Suprapubic skin (tissue), 4 donors: Measurements from ENCODE around the gene HSPA1B. TPM values are rescaled to one million over a fixed set of nuclear protein-coding genes. Genes with fewer than 3 reads are reported as not detected.
"Not testable (repeated sequence)": the region's sequence is repeated elsewhere in the genome, so short reads cannot be mapped to it uniquely, and the experiment has no call there.

Experiments used
- DNase-seq, 2 donors: peaks; one replicate each; pipeline ENCODE4 v3.0.0-alpha.2; 2019; ENCODE audit warnings: low spot score in 2 of 2
- H3K27ac ChIP-seq: fragments of 200-600 bp; sonication (generic); one replicate; pipeline ENCODE4 v1.5.1; 2019
- H3K27me3 ChIP-seq: fragments of 200-600 bp; sonication (generic); one replicate; pipeline ENCODE4 v1.5.1; 2019
- H3K36me3 ChIP-seq: fragments of 200-600 bp; sonication (generic); one replicate; pipeline ENCODE4 v1.5.1; 2019
- H3K4me1 ChIP-seq: fragments of 200-600 bp; sonication (generic); one replicate; pipeline ENCODE4 v1.5.1; 2019
- H3K4me3 ChIP-seq: fragments of 200-600 bp; sonication (generic); one replicate; pipeline ENCODE4 v1.5.1; 2019; ENCODE audit warnings: mild to moderate bottlenecking
- H3K9me3 ChIP-seq: fragments of 200-600 bp; sonication (generic); one replicate; pipeline ENCODE4 v1.5.1; 2019
- CTCF ChIP-seq, 2 donors: fragments of 200-600 bp in 1 of 2; fragments of 450-650 bp in 1 of 2; sonication (generic) in 1 of 2; IDR thresholded peaks; one replicate each; pipeline ENCODE4 v1.5.1; 2016 to 2019; ENCODE audit warnings: antibody characterized with exemption in 2 of 2, mild to moderate bottlenecking in 1 of 2, moderate library complexity in 1 of 2
- EP300 ChIP-seq: sonication (generic); formaldehyde crosslinking; IDR thresholded peaks from one replicate; pipeline ENCODE4 v1.6.1; 2017; ENCODE audit warnings: antibody characterized with exemption
- POLR2A ChIP-seq, 2 donors: fragments of 450-650 bp; IDR thresholded peaks; one replicate each; pipeline ENCODE4 v1.6.1; 2017; ENCODE audit warnings: antibody characterized with exemption in 2 of 2, mild to moderate bottlenecking in 2 of 2, moderate library complexity in 2 of 2
- POLR2AphosphoS5 ChIP-seq, 3 donors: sonication (generic); formaldehyde crosslinking; IDR thresholded peaks; one replicate each; pipeline ENCODE4 v1.6.1; 2017; ENCODE audit warnings: antibody characterized with exemption in 3 of 3
- WGBS: methylation state at CpG from one replicate; pipeline ENCODE4 v1.1.5; 2018; 5-methylcytosine and 5-hydroxymethylcytosine counted together
- total RNA-seq, 4 donors: library from RNA; depleted of rRNA; stranded (reverse); fragments of >200 nt; gene quantifications; one replicate each; pipeline ENCODE4 v1.1.0, GENCODE V29; 2016

Gene HSPA1B
- total RNA-seq, 4 donors from 2014 or later, result 243 to 686 (median 558) TPM

DNA sequence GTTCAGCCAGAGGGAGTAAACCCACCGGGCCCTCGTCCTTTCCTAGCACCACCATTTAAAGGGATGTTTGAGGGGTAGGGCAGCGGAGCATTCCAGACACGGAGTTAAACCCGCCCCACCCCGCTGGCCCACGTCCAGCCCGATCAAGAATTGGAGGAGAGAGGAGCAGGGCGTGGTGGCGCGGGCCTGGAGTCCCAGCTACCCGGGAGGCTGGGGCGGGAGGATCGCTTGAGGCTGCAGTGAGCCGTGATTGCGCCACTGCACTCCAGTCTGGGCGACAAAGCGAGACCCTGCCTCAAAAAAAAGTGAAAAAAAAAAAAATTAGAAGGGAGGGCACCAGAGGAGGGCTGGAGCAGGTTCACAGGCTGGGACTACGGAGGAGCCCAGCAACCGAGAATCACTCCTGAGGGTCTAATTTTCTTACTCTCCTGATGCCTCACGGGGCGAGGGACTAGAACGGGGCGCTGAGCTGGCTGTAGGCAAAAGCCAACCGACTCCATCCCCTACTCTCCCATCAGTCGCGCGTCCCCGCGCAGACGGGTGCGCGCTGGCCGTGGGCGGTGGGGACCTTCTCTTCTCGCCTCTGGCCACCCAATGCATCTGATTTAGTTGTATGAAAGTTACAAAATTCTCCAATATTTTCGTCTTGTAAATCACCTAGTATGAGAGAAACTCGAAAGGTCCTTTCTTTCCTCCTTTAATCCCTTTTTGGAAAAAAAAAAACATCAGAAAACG lies 6.1 kb upstream of the HSPA1B start:
- TF ChIP-seq POLR2AphosphoS5 (IDR thresholded peaks at IDR 0.05) (no peak), EP300 (no peak), CTCF (IDR thresholded peaks at IDR 0.05) (no peak), POLR2A (IDR thresholded peaks at IDR 0.05) (no peak)
- Histone ChIP-seq H3K27me3 (no peaks in the 10 kb centered on the region), H3K4me1 (peaks cover 85% of the 10 kb centered on the region), H3K9me3 (no peaks in the 10 kb centered on the region), H3K36me3 (no peaks in the 10 kb centered on the region), H3K4me3 (peak overlapping the region; percentile 61), H3K27ac (peak overlapping the region; percentile 96)
- peak; percentile 89 to 91 for DNase-seq
- 2% methylated on average over 39 of the region's 39 CpGs for WGBS

GRCh38 chr6:31822036-31822821 lies 5.3 kb upstream of the HSPA1B start:
- Histone ChIP-seq H3K9me3 (no peaks in the 10 kb centered on the region), H3K4me3 (peak overlapping the region; percentile 61), H3K36me3 (no peaks in the 10 kb centered on the region), H3K27ac (peak overlapping the region; percentile 96), H3K27me3 (no peaks in the 10 kb centered on the region), H3K4me1 (peaks cover 87% of the 10 kb centered on the region)
- DNase-seq, result peak; percentile 93 to 94
- 1% methylated on average over 25 of the region's 25 CpGs for WGBS
- TF ChIP-seq POLR2AphosphoS5 (IDR thresholded peaks at IDR 0.05), result peak; percentile 4 to 69 (median 42)
- TF ChIP-seq POLR2A (IDR thresholded peaks at IDR 0.05), result peak in 1 of 2 donors; percentile 54
- TF ChIP-seq EP300, result no peak
- no peak for TF ChIP-seq CTCF (IDR thresholded peaks at IDR 0.05)

DNA sequence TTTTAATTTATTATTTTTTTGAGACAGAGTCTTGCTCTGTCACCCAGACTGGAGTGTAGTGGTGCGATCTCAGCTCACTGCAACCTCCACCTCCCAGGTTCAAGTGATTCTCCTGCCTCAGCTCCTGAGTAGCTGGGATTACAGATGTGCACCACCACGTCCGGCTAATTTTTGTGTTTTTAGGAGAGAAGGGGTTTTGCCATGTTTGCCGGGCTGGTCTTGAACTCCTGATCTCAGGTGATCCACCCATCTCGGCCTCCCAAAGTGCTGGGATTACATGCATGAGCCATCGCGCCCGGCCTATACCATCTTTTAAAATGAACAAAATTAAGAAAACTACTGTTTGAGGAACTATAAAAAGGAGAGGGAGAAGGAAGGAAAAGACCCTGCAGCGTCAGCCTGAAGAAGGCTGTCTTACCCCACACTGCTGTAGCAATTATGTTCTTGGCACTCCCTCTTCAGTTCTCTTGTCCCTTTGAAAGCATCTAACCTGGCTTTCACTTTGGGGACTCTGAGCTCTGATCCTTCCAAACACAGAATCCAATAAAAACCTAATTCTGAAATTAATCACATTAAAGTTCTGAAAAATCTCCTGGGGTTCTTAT lies 3.8 kb upstream of the HSPA1B start:
- H3K27ac ChIP-seq, result peak overlapping the region; percentile 96
- H3K4me1 ChIP-seq, result peaks cover 74% of the 10 kb centered on the region
- not testable (repeated sequence) for H3K27me3 ChIP-seq, DNase-seq, H3K36me3 ChIP-seq, H3K4me3 ChIP-seq, H3K9me3 ChIP-seq
- WGBS, result 60% methylated on average over 9 of the region's 9 CpGs

- peaks cover 57% of the 10 kb centered on the region for H3K4me1 ChIP-seq
- DNase-seq, result no peak
- H3K9me3 ChIP-seq, result no peaks in the 10 kb centered on the region
- peak overlapping the region; percentile 96 for H3K27ac ChIP-seq
- no peaks in the 10 kb centered on the region for H3K27me3 ChIP-seq
- H3K36me3 ChIP-seq, result no peaks in the 10 kb centered on the region
- peak overlapping the region; percentile 70 for H3K4me3 ChIP-seq
- WGBS, result 45% methylated on average over 4 of the region's 4 CpGs
- no peak for TF ChIP-seq POLR2A (IDR thresholded peaks at IDR 0.05)
- no peak for TF ChIP-seq POLR2AphosphoS5 (IDR thresholded peaks at IDR 0.05)
- no peak for TF ChIP-seq EP300
- no peak for TF ChIP-seq CTCF (IDR thresholded peaks at IDR 0.05)
These were observed 2.0 kb upstream of the HSPA1B start for GRCh38 chr6:31825553-31825952.

DNA sequence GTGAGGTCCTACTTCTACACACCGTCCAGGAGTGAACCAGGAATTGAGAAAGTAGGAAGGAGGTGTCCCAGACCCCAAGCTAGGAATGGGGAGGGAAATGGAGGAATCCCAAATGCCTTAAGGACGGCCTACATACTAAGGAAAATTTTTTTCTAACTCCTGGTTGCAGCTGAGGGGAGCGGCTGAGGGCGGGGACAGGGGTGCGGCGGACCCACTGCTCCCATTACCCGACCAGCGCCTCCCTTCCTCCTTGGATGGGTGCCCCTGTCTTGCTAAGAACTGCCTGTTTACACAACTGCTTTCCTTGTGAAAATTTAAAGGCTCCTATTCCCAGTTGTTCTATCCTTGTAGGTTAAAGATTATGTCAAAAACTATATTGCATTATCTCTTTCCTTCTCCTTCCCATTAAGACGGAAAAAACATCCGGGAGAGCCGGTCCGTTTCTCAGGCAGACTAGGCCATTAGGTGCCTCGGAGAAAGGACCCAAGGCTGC lies 699 bp upstream of the HSPA1B start:
- Histone ChIP-seq H3K9me3 (no peaks in the 10 kb centered on the region), H3K27me3 (no peaks in the 10 kb centered on the region), H3K27ac (peak overlapping the region; percentile 96), H3K4me3 (peak overlapping the region; percentile 70), H3K4me1 (peaks cover 58% of the 10 kb centered on the region), H3K36me3 (no peaks in the 10 kb centered on the region)
- under 1% methylated on average over 13 of the region's 13 CpGs for WGBS
- no peak for TF ChIP-seq CTCF (IDR thresholded peaks at IDR 0.05)
- TF ChIP-seq POLR2AphosphoS5 (IDR thresholded peaks at IDR 0.05), result peak; percentile 11 to 51 (median 16)
- peak in 1 of 2 donors; percentile 48 for TF ChIP-seq POLR2A (IDR thresholded peaks at IDR 0.05)
- peak; percentile 95 to 97 for DNase-seq
